HepG2 (cell line): ENCODE data around the gene SLCO4A1. TPM values are rescaled to one million over a fixed set of nuclear protein-coding genes. Genes with fewer than 3 reads are reported as not detected.

ENCODE experiments used
- ATAC-seq: fragments of 200-7000 bp; cut with Tn5 transposase; 3 replicates; pipeline ENCODE4 v1.9.1; 2020; ENCODE audit warnings: mild to moderate bottlenecking, moderate library complexity
- BruUV-seq: library from RNA; stranded (reverse); fragments of 400-500 nt; replicated peaks from 2 replicates; lab custom pipeline; 2021; lab: Mats Ljungman, UMichigan
- CTCF ChIA-PET: fragments of 300-600 bp; formaldehyde crosslinking; extraction: SDS; loops from one replicate; lab custom pipeline; 2021; ENCODE audit warnings: low total read pairs, inconsistent platforms, low intra/inter-chr PET ratio; lab: Yijun Ruan, JAX
- POLR2A ChIA-PET: fragments of 350-600 bp; sonication (Branson Sonifier 250); formaldehyde crosslinking; loops from one replicate; lab custom pipeline; 2020; ENCODE audit warnings: antibody characterized with exemption, inconsistent platforms; lab: Yijun Ruan, JAX
- DNase-seq: peaks from one replicate; pipeline ENCODE4 v3.0.0-alpha.2; 2015; ENCODE audit warnings: low spot score
- FAIRE-seq: peaks from 3 replicates; lab custom pipeline; 2011; peaks lifted over from hg19 to GRCh38; lab: Jason Lieb, UNC
- H2AFZ ChIP-seq: one replicate; pipeline ENCODE4 v1.6.1; 2011; ENCODE audit warnings: low read length, inconsistent platforms
- H3K27ac ChIP-seq: fragments of 300-600 bp; 3 replicates; pipeline ENCODE4 v1.8.0; 2011; ENCODE audit warnings: mixed run types, mild to moderate bottlenecking, mixed read lengths, low read length, inconsistent platforms; ENCODE audit not compliant: insufficient read depth; ENCODE audit errors: extremely low read length
- H3K27me3 ChIP-seq, 2 experiments: fragments of 200-600 bp in 1 of 2; 2 replicates in 1 of 2; 3 replicates in 1 of 2; pipeline versions ENCODE4 v1.6.0 to v1.8.0; 2011; ENCODE audit warnings: low read length in 2 of 2, mild to moderate bottlenecking in 2 of 2, moderate library complexity in 2 of 2, inconsistent platforms in 1 of 2; ENCODE audit not compliant: insufficient read depth in 2 of 2, control insufficient read depth in 1 of 2
- H3K36me3 ChIP-seq, 2 experiments: fragments of 200-600 bp in 1 of 2; replicated peaks in 1 of 2; 2 replicates in 1 of 2; 3 replicates in 1 of 2; pipeline versions ENCODE4 v1.5.1 to v1.8.0; 2011; ENCODE audit warnings: low read length in 2 of 2, inconsistent platforms in 1 of 2; ENCODE audit not compliant: insufficient read depth in 2 of 2, control insufficient read depth in 1 of 2
- H3K4me1 ChIP-seq: 2 replicates; pipeline ENCODE4 v1.5.1; 2012; ENCODE audit warnings: low read length, inconsistent platforms; ENCODE audit not compliant: insufficient read depth
- H3K4me2 ChIP-seq: 2 replicates; pipeline ENCODE4 v1.6.0; 2011; ENCODE audit warnings: low read depth, low read length, inconsistent platforms
- H3K4me3 ChIP-seq, 3 experiments: fragments of 200-600 bp in 1 of 3; sonication (generic), shearing (Covaris generic) in 1 of 3; replicated peaks in 1 of 3; 2 replicates each; pipeline ENCODE4 v1.5.1; 2011 to 2016; ENCODE audit warnings: low read length in 3 of 3, inconsistent platforms in 2 of 3, low read depth in 2 of 3, mild to moderate bottlenecking in 2 of 3, control low read depth in 1 of 3, mixed read lengths in 1 of 3; ENCODE audit not compliant: insufficient read depth in 1 of 3
- H3K79me2 ChIP-seq: one replicate; pipeline ENCODE4 v1.6.1; 2011; ENCODE audit warnings: low read length, inconsistent platforms; ENCODE audit not compliant: insufficient read depth
- H3K9ac ChIP-seq: 2 replicates; pipeline ENCODE4 v1.6.0; 2011; ENCODE audit warnings: mild to moderate bottlenecking, low read depth, low read length, inconsistent platforms; ENCODE audit not compliant: insufficient read depth
- H3K9me3 ChIP-seq: 2 replicates; pipeline ENCODE4 v1.5.1; 2012; ENCODE audit warnings: mild to moderate bottlenecking, low read length
- H4K20me1 ChIP-seq: 2 replicates; pipeline ENCODE4 v1.6.0; 2011; ENCODE audit warnings: inconsistent platforms, mild to moderate bottlenecking, low read length, moderate library complexity; ENCODE audit not compliant: insufficient read depth
- BRCA1 ChIP-seq: sonication (generic); formaldehyde crosslinking; IDR thresholded peaks from 2 replicates; pipeline ENCODE4 v1.4.0; 2020; ENCODE audit warnings: missing genetic modification reagents
- CBX2 ChIP-seq, 2 experiments: fragments of 200-600 bp in 1 of 2; sonication (generic); formaldehyde crosslinking in 1 of 2; IDR thresholded peaks; 2 replicates each; pipeline versions ENCODE4 v1.7.0 to v1.8.1; 2018 to 2022; ENCODE audit warnings: low read depth in 2 of 2, low read length in 1 of 2, mild to moderate bottlenecking in 1 of 2, missing genetic modification reagents in 1 of 2
- E2F1 ChIP-seq: sonication (generic); formaldehyde crosslinking; IDR thresholded peaks from 2 replicates; pipeline ENCODE4 v1.5.0; 2020; ENCODE audit warnings: missing genetic modification reagents
- HOXA3 ChIP-seq: sonication (generic); formaldehyde crosslinking; IDR thresholded peaks from 2 replicates; pipeline ENCODE4 v1.5.0; 2020; ENCODE audit warnings: missing genetic modification reagents
- SIN3B ChIP-seq: fragments of 150-350 bp; IDR thresholded peaks from 2 replicates; pipeline ENCODE4 v1.6.1; 2014; ENCODE audit warnings: low read length
- SMAD1 ChIP-seq: sonication (generic); formaldehyde crosslinking; IDR thresholded peaks from 2 replicates; pipeline ENCODE4 v1.4.0; 2020; ENCODE audit warnings: missing genetic modification reagents, low read depth, mild to moderate bottlenecking, borderline replicate concordance
- ZBTB42 ChIP-seq: sonication (generic); formaldehyde crosslinking; IDR thresholded peaks from 2 replicates; pipeline ENCODE4 v1.5.0; 2020; ENCODE audit warnings: mild to moderate bottlenecking, missing genetic modification reagents
- ZMYM4 ChIP-seq: sonication (generic); formaldehyde crosslinking; IDR thresholded peaks from 2 replicates; pipeline ENCODE4 v1.8.1; 2023; ENCODE audit warnings: mild to moderate bottlenecking, missing genetic modification reagents
- ZNF230 ChIP-seq: sonication (generic); formaldehyde crosslinking; IDR thresholded peaks from 2 replicates; pipeline ENCODE4 v1.4.0; 2020; ENCODE audit warnings: mild to moderate bottlenecking, missing genetic modification reagents
- ZNF768 ChIP-seq: sonication (generic); formaldehyde crosslinking; IDR thresholded peaks from 2 replicates; pipeline ENCODE4 v1.4.0; 2020; ENCODE audit warnings: missing genetic modification reagents
- ZNF784 ChIP-seq: sonication (generic); formaldehyde crosslinking; IDR thresholded peaks from 2 replicates; pipeline ENCODE4 v1.5.1; 2020; ENCODE audit warnings: missing genetic modification reagents, mild to moderate bottlenecking, borderline replicate concordance
- ZNF850 ChIP-seq: sonication (generic); formaldehyde crosslinking; conservative IDR thresholded peaks from 2 replicates; pipeline ENCODE4 v1.9.0; 2021; ENCODE audit warnings: mild to moderate bottlenecking, missing genetic modification reagents
- WGBS: methylation state at CpG from one replicate; pipeline ENCODE4 v1.1.6; 2017; ENCODE audit warnings: low lambda C conversion rate; 5-methylcytosine and 5-hydroxymethylcytosine counted together
- in situ Hi-C: cut with HindIII; loops from 2 replicates; pipeline ENCODE4 v1.10.0; 2017; ENCODE audit warnings: low pct_unique_long_range_greater_than_20kb; ENCODE audit not compliant: extremely low pct_ligation_motif_present
- intact Hi-C: fragments of 100-400 bp; cut with micrococcal nuclease; formaldehyde crosslinking; loops from one replicate; pipeline ENCODE4 v1.10.0; 2022; ENCODE audit not compliant: unreplicated experiment
- polyA plus RNA-seq, 8 experiments: library from polyadenylated mRNA; depleted of rRNA in 3 of 8; stranded (reverse) in 7 of 8; unstranded in 1 of 8; fragments of >200 nt; fragmentation: Illumina TruSeq in 4 of 8; extraction: Trizol in 4 of 8; gene quantifications; 2 replicates each; pipeline versions ENCODE4 v1.2.1 to v1.2.3, GENCODE V29; 2011 to 2016; ENCODE audit warnings: low read depth in 4 of 8, missing spikeins in 1 of 8, mixed read lengths in 1 of 8; ENCODE audit not compliant: insufficient read depth in 1 of 8
- total RNA-seq, 5 experiments: library from RNA; depleted of rRNA; stranded (reverse); fragments of >200 nt; fragmentation: Illumina TruSeq; extraction: Trizol; gene quantifications; 2 replicates each; pipeline ENCODE4 v1.2.3, GENCODE V29; 2016; ENCODE audit warnings: low read depth in 1 of 5

SLCO4A1 gene
- total and polyA plus RNA-seq, 2 of the 13 experiments (the other 11 are each of a cell fraction or from before 2014, with no cell fraction given): 55.5 to 112 TPM

GRCh38 chr20:62690261-62690820 is 48.0 kb downstream of the SLCO4A1 start:
- peaks cover 50 to 98% of the 10 kb centered on the region in 2 experiments for H3K27me3 ChIP-seq
- intact Hi-C loops (no loop called here), in situ Hi-C loops (no loop called here)
- H4K20me1 ChIP-seq: peaks cover 7% of the 10 kb centered on the region; the same call in 1 of the 2 replicates
- ChIA-PET POLR2A (no interaction called here), CTCF (interaction anchor here (1.5 kb wide), 1 partner anchor 101 kb away, joined by 6 read pairs; no protein-coding TSS in a partner anchor)
- ATAC-seq: no peak
- H3K9ac ChIP-seq: no peak overlapping the region
- no peaks in the 10 kb centered on the region for H3K9me3 ChIP-seq
- no peak overlapping the region for H3K4me2 ChIP-seq
- 26% methylated on average over 17 of the region's 17 CpGs for whole genome bisulfite sequencing
- no peak for FAIRE-seq
- H2AFZ ChIP-seq: no peak overlapping the region
- H3K4me1 ChIP-seq: peaks cover 8% of the 10 kb centered on the region; the same call in 1 of the 2 replicates
- H3K27ac ChIP-seq: no peak overlapping the region
- peak; percentile 35; the same call in 1 of the 2 replicates for TF ChIP-seq CBX2 (IDR thresholded peaks at IDR 0.05; ENCODE audit: low read depth, low read length)
- no peak for TF ChIP-seq CBX2 (CRISPR knock-in tag; IDR thresholded peaks at IDR 0.05; ENCODE audit: low read depth)
- no peak for TF ChIP-seq E2F1 (CRISPR knock-in tag)
- TF ChIP-seq, all 625 proteins: peak for 1
- BruUV-seq: no TSS peak
- DNase-seq: no peak
- Histone ChIP-seq H3K36me3 (no peaks in the 10 kb centered on the region), H3K79me2 (no peaks in the 10 kb centered on the region), H3K4me3 (no peak overlapping the region)

GRCh38 chr20:62691487-62691886 is 49.2 kb downstream of the SLCO4A1 start:
- peaks cover 7% of the 10 kb centered on the region; the same call in 1 of the 2 replicates for H4K20me1 ChIP-seq
- no peak overlapping the region for H3K9ac ChIP-seq
- no peaks in the 10 kb centered on the region for H3K79me2 ChIP-seq
- FAIRE-seq (no peak), DNase-seq (no peak), ATAC-seq (no peak)
- BruUV-seq: no TSS peak
- ChIA-PET CTCF (no interaction called here), POLR2A (no interaction called here)
- no peak overlapping the region for H3K4me3 ChIP-seq
- no peak overlapping the region for H3K4me2 ChIP-seq
- intact Hi-C loops: no loop called here
- no peaks in the 10 kb centered on the region for H3K4me1 ChIP-seq
- H3K27me3 ChIP-seq: peaks cover 54 to 98% of the 10 kb centered on the region in 2 experiments
- no peak overlapping the region for H2AFZ ChIP-seq
- 39% methylated on average over 15 of the region's 15 CpGs for WGBS
- in situ Hi-C loops: no loop called here
- no peak overlapping the region for H3K27ac ChIP-seq
- no peaks in the 10 kb centered on the region for H3K36me3 ChIP-seq
- TF ChIP-seq ZNF768 (no peak), ZNF850 (CRISPR knock-in tag) (no peak), HOXA3 (CRISPR knock-in tag) (no peak), SMAD1 (CRISPR knock-in tag) (no peak), SIN3B (no peak), ZBTB42 (no peak), BRCA1 (no peak), ZMYM4 (CRISPR knock-in tag) (no peak), ZNF230 (CRISPR knock-in tag) (no peak), ZNF784 (CRISPR knock-in tag) (no peak)
- no peaks in the 10 kb centered on the region for H3K9me3 ChIP-seq
